GM08714 (cell line): Measurements from ENCODE around the gene RCAN2.

Source experiments
- H3K4me3 ChIP-seq: fragments of 200-500 bp; sonication (Bioruptor generic); 2 replicates; pipeline ENCODE4 v1.5.1; 2014; ENCODE audit warnings: mild to moderate bottlenecking, low read length, inconsistent platforms
- ZNF274 ChIP-seq: IDR thresholded peaks from 2 replicates; pipeline ENCODE4 v1.6.1; 2012; ENCODE audit warnings: mild to moderate bottlenecking, low read depth, low read length

Gene RCAN2

GRCh38 chr6:46491201-46491627 is at the start of gene RCAN2:
Gene RCAN2 (minus strand): TSS chr6:46491449.
- peak within 1 kb of the TSS; percentile 50; the same call in 1 of the 2 replicates for H3K4me3 ChIP-seq
- no peak for TF ChIP-seq ZNF274

GRCh38 chr6:46539866-46540265 is 48.6 kb upstream of the RCAN2 start:
- H3K4me3 ChIP-seq = no peak overlapping the region
- TF ChIP-seq ZNF274 = no peak

- H3K4me3 ChIP-seq = no peak overlapping the region
- no peak for TF ChIP-seq ZNF274
These were observed 47.7 kb upstream of the RCAN2 start for GRCh38 chr6:46538800-46539480.

GRCh38 chr6:46530896-46531295 is 39.6 kb upstream of the RCAN2 start:
- no peak for TF ChIP-seq ZNF274
- no peak overlapping the region for H3K4me3 ChIP-seq

GRCh38 chr6:46528961-46529750 is 37.9 kb upstream of the RCAN2 start:
- no peak overlapping the region for H3K4me3 ChIP-seq
- no peak for TF ChIP-seq ZNF274

GRCh38 chr6:46526607-46527006 is 35.4 kb upstream of the RCAN2 start:
- H3K4me3 ChIP-seq = no peak overlapping the region
- TF ChIP-seq ZNF274 = no peak

GRCh38 chr6:46525583-46525982 is 34.3 kb upstream of the RCAN2 start:
- TF ChIP-seq ZNF274 = no peak
- H3K4me3 ChIP-seq = no peak overlapping the region

- H3K4me3 ChIP-seq = no peak overlapping the region
- TF ChIP-seq ZNF274 = no peak
These were observed 30.3 kb upstream of the RCAN2 start for GRCh38 chr6:46521464-46521971.

GRCh38 chr6:46517202-46517601 is 26.0 kb upstream of the RCAN2 start:
- H3K4me3 ChIP-seq = no peak overlapping the region
- TF ChIP-seq ZNF274 = no peak

GRCh38 chr6:46513533-46513932 is 22.3 kb upstream of the RCAN2 start:
- TF ChIP-seq ZNF274 = no peak
- H3K4me3 ChIP-seq = no peak overlapping the region

GRCh38 chr6:46511320-46511719 is 20.1 kb upstream of the RCAN2 start:
- H3K4me3 ChIP-seq = no peak overlapping the region
- TF ChIP-seq ZNF274 = no peak

- H3K4me3 ChIP-seq = no peak overlapping the region
These were observed 19.4 kb upstream of the RCAN2 start for GRCh38 chr6:46510651-46511050.

GRCh38 chr6:46509981-46510510 is 18.8 kb upstream of the RCAN2 start:
- TF ChIP-seq ZNF274 = no peak

More at GRCh38 chr6:46510651-46511050, 19.4 kb upstream of the RCAN2 start:
- no peak for TF ChIP-seq ZNF274

GRCh38 chr6:46509063-46509462 is 17.8 kb upstream of the RCAN2 start:
- H3K4me3 ChIP-seq = no peak overlapping the region
- no peak for TF ChIP-seq ZNF274

More at GRCh38 chr6:46509981-46510510, 18.8 kb upstream of the RCAN2 start:
- no peak overlapping the region for H3K4me3 ChIP-seq

- no peak overlapping the region for H3K4me3 ChIP-seq
- TF ChIP-seq ZNF274 = no peak
These were observed 16.2 kb upstream of the RCAN2 start for GRCh38 chr6:46507426-46507825.
